Ishikawa (cell line): ENCODE results near the gene ESRRA.

Source experiments
- CEBPB ChIP-seq: IDR thresholded peaks from 2 replicates; pipeline ENCODE4 v1.6.1; 2012
- CREB1 ChIP-seq: IDR thresholded peaks from 2 replicates; pipeline ENCODE4 v1.6.1; 2012; ENCODE audit warnings: low read depth
- EGR1 ChIP-seq: IDR thresholded peaks from 2 replicates; pipeline ENCODE4 v1.6.1; 2012
- EP300 ChIP-seq: IDR thresholded peaks from 2 replicates; pipeline ENCODE4 v1.6.1; 2012; ENCODE audit warnings: borderline replicate concordance
- FOXM1 ChIP-seq: IDR thresholded peaks from 2 replicates; pipeline ENCODE4 v1.6.1; 2012; ENCODE audit warnings: low read depth, borderline replicate concordance
- MAX ChIP-seq: IDR thresholded peaks from 2 replicates; pipeline ENCODE4 v1.6.1; 2012
- NFIC ChIP-seq: IDR thresholded peaks from 2 replicates; pipeline ENCODE4 v1.6.1; 2012
- RAD21 ChIP-seq: IDR thresholded peaks from 2 replicates; pipeline ENCODE4 v1.6.1; 2012; ENCODE audit warnings: low read depth
- REST ChIP-seq: IDR thresholded peaks from 2 replicates; pipeline ENCODE4 v1.6.1; 2012; ENCODE audit warnings: low read depth, mild to moderate bottlenecking
- TAF1 ChIP-seq: IDR thresholded peaks from 2 replicates; pipeline ENCODE4 v1.6.1; 2012; ENCODE audit warnings: low read depth, mild to moderate bottlenecking
- TCF12 ChIP-seq: IDR thresholded peaks from 2 replicates; pipeline ENCODE4 v1.6.1; 2012; ENCODE audit warnings: low read depth
- TEAD4 ChIP-seq: IDR thresholded peaks from 2 replicates; pipeline ENCODE4 v1.6.1; 2012
- USF1 ChIP-seq: IDR thresholded peaks from 2 replicates; pipeline ENCODE4 v1.6.1; 2012
- YY1 ChIP-seq: IDR thresholded peaks from 2 replicates; pipeline ENCODE4 v1.6.1; 2012; ENCODE audit warnings: low read depth
- ZBTB7A ChIP-seq: IDR thresholded peaks from 2 replicates; pipeline ENCODE4 v1.6.1; 2012; ENCODE audit warnings: low read depth

ESRRA gene

GRCh38 chr11:64297699-64298358, 7.5 kb upstream of the ESRRA start:
- TF ChIP-seq ZBTB7A (no peak), CREB1 (no peak), NFIC (peak; percentile 94), FOXM1 (no peak), REST (no peak), EP300 (no peak; the same call in 1 of the 2 replicates), YY1 (0 out of 2 replicates have a peak, but pooled peaks have one; percentile 16), MAX (0 out of 2 replicates have a peak, but pooled peaks have one; percentile 20)

- peak; percentile 39; the same call in 1 of the 2 replicates for TF ChIP-seq NFIC
- no peak for TF ChIP-seq TAF1
These were observed 6.1 kb upstream of the ESRRA start for GRCh38 chr11:64298966-64299846.

- TF ChIP-seq CREB1 (no peak), TCF12 (no peak), MAX (no peak), TEAD4 (no peak), ZBTB7A (no peak; the same call in 1 of the 2 replicates), RAD21 (no peak), TAF1 (no peak), FOXM1 (no peak), YY1 (no peak), EP300 (no peak), EGR1 (no peak)
These were observed 5.3 kb upstream of the ESRRA start, which contains the start of gene CATSPERZ for GRCh38 chr11:64299847-64300648. CATSPERZ (plus strand) TSS chr11:64300358; CDS start chr11:64300411, 53 bp downstream.

- TF ChIP-seq NFIC (no peak), TCF12 (no peak), TEAD4 (no peak), REST (no peak), USF1 (no peak), EGR1 (no peak), TAF1 (no peak), ZBTB7A (no peak)
These were observed 2.0 kb upstream of the ESRRA start for GRCh38 chr11:64303109-64304031.

- TF ChIP-seq YY1 (no peak), TEAD4 (no peak), CREB1 (no peak), TCF12 (no peak), CEBPB (no peak), FOXM1 (no peak), USF1 (no peak)
These were observed 1.4 kb upstream of the ESRRA start for GRCh38 chr11:64304032-64304315.
